ENCODE measurements around the gene HCN4.

Gene HCN4

GRCh38 chr15:73323956-73324355, 44.8 kb downstream of the HCN4 start:
- no peak overlapping the region for H3K4me3 ChIP-seq (ENCODE audit: low read depth, low read length)
- TF ChIP-seq CTCF (conservative IDR thresholded peaks at IDR 0.05; ENCODE audit: low read depth, low read length): no peak
- no peak for DNase-seq (ENCODE audit: low read depth)

- DNase-seq (ENCODE audit: low read depth): no peak
- no peak for TF ChIP-seq CTCF (conservative IDR thresholded peaks at IDR 0.05; ENCODE audit: low read depth, low read length)
- no peak overlapping the region for H3K4me3 ChIP-seq (ENCODE audit: low read depth, low read length)
These were observed 45.3 kb downstream of the HCN4 start for GRCh38 chr15:73323374-73323955.

GRCh38 chr15:73322665-73323373, 45.9 kb downstream of the HCN4 start:
- no peak for DNase-seq (ENCODE audit: low read depth)
- TF ChIP-seq CTCF (conservative IDR thresholded peaks at IDR 0.05; ENCODE audit: low read depth, low read length): no peak

GRCh38 chr15:73321496-73322450, 47.0 kb downstream of the HCN4 start:
- TF ChIP-seq CTCF (conservative IDR thresholded peaks at IDR 0.05; ENCODE audit: low read depth, low read length): no peak
- H3K4me3 ChIP-seq (ENCODE audit: low read depth, low read length): no peak overlapping the region

More at GRCh38 chr15:73322665-73323373, 45.9 kb downstream of the HCN4 start:
- H3K4me3 ChIP-seq (ENCODE audit: low read depth, low read length): no peak overlapping the region

GRCh38 chr15:73320619-73321180, 48.1 kb downstream of the HCN4 start:
- H3K4me3 ChIP-seq (ENCODE audit: low read depth, low read length): no peak overlapping the region
- no peak for DNase-seq (ENCODE audit: low read depth)

More at GRCh38 chr15:73321496-73322450, 47.0 kb downstream of the HCN4 start:
- no peak for DNase-seq (ENCODE audit: low read depth)

More at GRCh38 chr15:73320619-73321180, 48.1 kb downstream of the HCN4 start:
- no peak for TF ChIP-seq CTCF (conservative IDR thresholded peaks at IDR 0.05; ENCODE audit: low read depth, low read length)

All from choroid plexus epithelial cell (primary cell).